Raji (cell line): ENCODE results near the gene SORCS2.

Experiments used
- POLR2A ChIP-seq: IDR thresholded peaks from 2 replicates; pipeline ENCODE4 v1.6.1; 2011; ENCODE audit warnings: low read depth, low read length, control low read depth; ENCODE audit not compliant: insufficient read depth

SORCS2 gene

DNA sequence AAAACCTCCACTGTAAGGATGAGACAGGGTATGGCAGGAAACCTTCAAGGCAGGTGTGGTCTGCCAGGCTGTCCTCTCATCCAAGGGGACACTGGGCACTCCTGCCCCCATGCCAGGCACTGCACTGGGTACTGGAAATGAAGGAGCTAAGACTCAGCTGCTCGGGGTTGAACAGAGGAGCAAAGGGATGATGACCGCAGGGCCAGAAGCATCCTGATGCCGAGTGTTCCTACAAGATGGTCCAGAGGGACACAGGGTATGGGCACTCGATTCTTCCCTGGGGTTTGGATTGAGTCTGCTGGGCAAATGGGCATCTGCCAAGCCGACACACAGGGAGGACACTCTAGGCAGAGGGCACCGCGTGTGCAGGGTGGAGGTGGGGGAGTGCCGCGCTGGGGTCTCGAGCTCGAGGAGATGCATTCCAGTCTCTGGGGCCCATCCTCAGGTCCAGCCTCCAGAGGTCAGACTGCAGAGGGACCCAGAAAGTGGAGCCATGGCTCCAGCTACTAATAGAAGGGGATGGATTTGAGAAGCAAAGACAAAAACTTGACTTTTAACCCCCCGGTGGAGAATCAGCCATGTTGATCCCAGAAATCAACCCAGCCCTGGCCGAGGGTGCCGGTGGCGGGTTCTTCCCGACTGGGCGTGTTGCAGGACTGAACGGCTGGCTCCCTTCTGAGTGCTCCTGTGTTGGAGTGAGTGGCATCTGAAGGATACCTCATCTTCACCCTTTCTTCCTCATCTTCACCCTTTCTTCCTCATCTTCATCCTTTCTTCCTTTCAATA is 500.3 kb downstream of the SORCS2 start:
- no peak for TF ChIP-seq POLR2A

DNA sequence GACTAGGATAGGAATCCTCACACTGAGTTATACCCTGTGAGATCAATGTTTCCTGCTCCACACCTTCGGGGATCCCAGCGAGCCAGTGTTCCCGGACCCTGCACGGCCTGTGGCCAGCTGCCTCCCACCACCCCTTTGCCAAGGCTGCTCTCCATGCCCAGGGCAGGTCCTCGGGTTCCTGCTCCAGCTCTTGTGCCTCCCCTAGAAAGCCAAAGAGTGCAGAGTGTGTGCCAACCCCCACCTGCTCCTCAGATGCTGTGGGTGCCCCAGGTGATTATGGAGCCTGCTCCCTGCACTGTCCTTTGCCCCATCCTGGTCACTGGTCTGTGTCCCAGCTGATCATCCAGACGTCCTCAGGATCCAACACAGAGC is 500.9 kb downstream of the SORCS2 start:
- TF ChIP-seq POLR2A: no peak

DNA sequence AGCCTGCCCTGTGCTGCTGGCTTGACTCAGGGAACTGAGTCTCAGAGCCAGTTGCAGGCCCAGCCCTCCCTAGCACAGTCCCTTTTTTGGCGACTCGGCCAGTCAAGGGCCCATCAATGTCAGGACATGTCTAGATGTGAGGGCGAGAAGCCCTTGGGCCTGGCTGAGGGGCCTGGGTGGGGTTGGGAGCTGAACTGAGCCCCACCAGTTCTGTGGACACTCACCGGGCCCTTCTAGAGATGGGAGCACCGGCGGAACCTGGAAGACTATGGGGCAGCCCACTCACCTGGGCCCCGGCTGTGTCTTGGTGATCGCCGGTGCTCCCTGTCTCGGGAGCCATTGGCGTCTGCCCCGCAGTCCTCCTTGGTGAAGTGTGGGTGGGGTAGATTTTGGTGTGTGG is 501.4 kb downstream of the SORCS2 start:
- TF ChIP-seq POLR2A: no peak

DNA sequence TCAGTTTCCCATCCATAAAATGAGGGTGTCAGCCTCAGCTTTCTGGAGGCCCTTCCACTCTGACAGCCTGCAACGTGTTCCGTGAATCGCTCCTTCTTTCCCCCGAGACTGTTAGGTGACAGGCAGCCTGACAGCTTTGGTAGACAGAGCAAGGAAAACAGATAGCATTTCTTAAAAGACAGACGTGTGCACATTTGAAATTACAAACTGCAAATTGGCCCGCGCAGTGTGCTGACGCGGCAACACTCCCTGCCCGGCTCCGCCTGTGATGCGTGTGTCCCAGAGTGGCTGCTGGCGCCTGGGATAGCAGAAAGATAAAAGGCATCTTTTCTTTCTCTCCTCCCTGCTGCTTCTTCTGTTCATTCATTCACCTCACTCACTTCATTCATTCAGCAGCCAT is 502.0 kb downstream of the SORCS2 start:
- TF ChIP-seq POLR2A: no peak

DNA sequence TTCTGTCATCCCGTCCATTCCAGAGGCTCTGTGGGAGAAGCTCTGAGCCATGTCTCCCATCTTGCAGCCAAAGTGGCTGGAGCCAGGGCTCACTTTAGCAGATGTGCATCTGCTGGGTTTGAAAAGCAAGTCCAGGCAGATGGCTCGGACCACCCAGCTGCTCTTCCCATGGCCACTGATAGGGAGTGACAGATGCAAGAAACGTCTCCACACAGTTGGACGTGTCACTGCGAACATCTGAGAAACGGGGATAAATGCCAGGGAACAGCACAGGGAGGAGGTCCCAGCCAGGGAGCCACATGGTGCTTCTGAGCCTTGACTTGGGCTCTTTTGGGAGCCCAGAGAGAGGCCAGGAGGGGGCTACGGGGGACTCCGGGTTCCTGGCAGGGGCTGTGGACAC is 505.0 kb downstream of the SORCS2 start:
- TF ChIP-seq POLR2A: no peak

DNA sequence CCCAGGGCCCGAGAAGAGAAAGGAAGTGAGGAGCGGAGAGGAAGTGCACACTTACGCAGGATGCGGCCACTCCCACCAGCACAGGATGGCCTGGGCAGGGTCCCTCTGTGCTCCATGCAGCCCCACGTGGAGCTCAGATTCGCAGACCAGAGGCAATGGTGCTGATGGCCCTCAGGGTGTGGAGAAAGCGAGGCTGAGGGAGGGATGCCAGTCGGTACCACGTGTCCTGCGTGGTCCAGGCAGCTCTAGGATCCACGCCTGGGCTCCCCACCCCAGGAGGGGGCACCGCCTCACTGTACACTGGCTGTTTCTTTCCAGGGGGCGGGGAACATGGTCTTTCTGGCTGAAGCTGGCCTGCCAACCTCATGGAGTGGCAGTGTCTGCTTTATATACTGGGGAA is 505.5 kb downstream of the SORCS2 start:
- TF ChIP-seq POLR2A: no peak

DNA sequence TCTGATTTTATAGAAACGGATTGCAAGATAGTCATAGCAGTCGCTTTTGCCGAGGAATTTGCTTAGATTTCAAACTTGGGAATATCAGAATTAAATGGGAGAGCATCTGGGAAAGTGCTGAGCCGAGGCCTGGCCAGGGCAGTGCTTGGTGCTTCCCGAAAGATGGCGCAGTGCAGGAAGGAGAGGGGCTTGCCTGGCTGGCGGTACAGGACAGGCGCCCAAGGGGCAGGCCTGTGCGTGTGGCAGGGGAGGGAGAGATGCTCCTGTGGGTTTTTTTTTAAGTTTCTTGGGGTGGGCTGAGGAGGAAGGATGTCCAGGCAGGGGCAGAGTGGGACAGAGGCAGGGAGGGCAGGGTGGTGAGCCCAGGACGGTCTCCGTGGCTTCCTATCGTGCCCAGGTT is 506.2 kb downstream of the SORCS2 start:
- TF ChIP-seq POLR2A: no peak

DNA sequence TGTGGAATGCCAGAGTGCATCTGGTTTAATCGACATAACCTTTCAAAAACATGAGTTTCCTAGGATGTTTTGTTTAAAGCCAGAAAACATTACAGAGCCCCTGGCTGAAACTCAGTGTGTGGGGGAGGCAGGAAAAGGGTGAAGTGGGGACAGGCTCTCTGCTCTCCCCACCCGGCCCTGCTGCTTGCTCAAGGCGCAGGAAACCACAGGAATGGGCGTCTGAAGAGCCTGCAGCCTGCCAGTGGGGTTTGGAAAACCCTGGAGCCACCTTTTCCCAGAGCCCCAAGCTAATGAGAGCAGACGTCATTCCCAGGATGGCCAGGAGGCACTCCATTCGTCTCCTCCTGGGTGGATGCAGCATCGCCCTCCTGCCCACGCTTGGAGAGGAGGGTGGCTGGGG is 506.7 kb downstream of the SORCS2 start:
- TF ChIP-seq POLR2A: no peak

DNA sequence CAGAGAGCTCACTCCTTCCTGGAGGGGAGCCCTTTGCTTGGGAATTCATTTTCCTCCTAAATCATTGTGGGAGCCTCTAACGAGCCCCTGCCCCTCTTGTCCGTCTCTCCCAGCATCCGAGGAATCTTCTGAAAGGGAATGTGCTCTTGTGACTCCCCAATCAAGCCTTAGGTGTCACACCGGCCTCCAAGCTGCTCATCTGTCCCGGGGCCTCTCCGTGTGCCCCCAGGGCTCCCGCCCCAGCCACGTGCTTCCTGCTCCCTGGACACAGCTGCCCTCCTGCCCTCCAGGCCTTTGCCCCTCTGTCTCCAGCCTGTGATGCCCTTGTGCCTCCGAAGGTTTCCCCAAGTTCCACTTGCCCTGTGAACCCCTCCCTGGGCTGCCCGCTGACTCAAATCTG is 507.5 kb downstream of the SORCS2 start:
- TF ChIP-seq POLR2A: no peak

DNA sequence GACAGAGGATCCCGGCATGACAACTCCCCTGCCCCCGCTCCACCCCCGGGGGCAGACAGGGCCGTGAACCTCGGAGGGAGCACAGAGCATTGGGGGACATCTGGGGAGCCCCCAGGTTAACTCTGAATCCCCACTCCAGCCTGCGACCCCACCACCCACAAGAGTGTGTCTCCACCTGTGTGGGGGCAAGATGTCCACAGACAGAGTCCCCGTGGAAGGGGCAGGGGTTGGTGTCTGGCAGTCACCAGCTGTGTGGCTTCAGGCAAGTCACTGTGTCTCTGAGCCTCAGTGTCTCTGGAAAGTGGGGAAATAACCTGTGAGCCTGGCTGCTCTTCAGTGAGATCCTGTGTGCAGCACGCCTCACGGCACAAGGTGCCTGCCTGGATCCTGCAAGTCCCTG is 508.3 kb downstream of the SORCS2 start:
- no peak for TF ChIP-seq POLR2A

DNA sequence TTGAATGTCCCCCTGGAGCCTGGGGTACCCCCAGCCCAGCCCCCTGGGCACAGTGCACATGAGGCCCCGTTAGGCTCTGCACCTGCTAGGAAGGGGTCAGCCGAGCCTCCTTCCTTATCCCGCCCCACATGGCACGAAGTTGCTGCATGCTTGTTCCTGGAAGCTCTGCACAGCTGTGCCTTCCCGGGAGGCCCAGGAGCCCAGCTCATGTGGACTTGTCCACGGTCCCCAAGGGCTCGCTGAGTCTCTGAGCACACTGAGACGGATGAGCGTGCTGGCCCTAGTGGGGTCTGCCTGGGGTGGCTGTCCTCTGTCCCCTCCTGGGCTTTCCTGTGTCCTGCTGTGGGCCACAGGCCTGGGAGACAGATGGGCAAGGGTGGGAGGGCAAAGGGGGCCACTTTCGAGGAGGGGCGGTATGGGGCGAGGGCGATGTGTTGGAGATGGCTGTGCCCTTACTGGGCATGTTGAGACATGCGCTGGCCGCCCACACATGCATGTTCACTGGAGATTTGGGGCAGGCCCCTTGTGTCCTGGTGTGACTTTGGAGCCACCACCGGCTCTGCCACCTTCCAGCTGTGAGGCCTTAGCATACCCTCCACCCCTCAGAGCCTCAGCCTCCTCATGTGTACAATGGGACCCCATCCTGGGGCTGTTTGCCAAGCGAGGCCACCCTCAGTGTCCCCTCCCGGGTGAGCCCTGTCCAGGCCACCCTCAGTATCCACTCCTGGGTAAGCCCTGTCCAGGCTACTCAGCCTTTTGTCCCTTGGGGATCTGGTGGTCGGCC is 509.7 kb downstream of the SORCS2 start:
- TF ChIP-seq POLR2A: no peak

DNA sequence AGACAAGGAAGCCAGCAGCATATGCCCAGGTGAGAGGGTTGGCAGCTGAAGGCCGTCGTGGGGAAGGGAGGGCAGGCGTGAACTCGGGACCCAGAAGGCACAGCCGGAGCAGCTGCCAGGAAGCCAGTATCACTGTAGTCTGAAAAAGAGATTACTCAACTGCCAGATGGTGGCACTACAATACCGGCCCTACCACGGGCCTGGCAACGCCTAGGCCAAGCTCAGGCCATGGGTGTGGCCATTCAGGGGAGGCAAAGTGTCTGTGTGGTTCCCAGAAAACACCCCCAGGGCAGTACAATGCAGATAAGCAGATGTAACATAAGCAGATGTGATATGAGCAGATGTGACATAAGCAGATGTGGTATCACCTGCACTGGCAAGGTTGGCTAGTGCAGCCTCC is 511.4 kb downstream of the SORCS2 start:
- no peak for TF ChIP-seq POLR2A

DNA sequence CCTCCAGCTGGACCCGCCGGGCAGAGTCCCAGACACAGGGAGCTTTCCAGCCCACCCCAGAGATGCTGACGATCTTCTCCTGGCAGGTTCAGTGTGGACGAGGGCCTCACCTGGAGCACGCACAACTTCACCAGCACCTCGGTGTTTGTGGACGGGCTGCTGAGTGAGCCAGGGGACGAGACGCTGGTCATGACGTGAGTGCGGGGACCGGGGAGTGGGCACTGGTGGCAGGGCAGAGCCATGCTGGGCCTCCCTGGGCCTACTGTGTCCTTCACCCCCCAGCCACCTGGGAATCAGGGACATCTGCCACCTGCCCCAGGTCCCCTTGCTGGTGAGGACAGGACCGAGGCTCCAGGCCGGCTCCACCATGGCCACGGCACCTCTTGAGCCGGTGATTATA is 511.8 kb downstream of the SORCS2 start:
- no peak for TF ChIP-seq POLR2A

DNA sequence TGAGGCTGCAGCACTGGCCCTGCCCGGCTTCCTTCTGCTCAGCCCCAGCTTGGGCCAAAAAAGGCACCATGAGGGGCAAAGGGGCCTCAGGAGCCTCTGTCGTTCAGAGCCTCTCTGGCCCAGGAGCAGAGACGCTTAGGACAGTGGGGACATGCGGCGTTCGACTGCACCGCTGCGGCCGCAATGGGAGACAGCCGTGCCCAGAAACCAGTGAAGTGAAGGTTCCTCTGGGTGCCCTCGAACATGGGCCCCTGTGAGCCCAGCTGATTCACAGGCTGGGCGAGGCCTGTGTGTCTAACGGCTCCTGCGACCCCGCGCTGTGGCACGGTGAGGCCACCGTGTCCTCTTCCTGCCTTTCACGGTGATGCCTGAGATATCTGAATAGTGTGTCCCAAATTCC is 512.3 kb downstream of the SORCS2 start:
- TF ChIP-seq POLR2A: no peak

DNA sequence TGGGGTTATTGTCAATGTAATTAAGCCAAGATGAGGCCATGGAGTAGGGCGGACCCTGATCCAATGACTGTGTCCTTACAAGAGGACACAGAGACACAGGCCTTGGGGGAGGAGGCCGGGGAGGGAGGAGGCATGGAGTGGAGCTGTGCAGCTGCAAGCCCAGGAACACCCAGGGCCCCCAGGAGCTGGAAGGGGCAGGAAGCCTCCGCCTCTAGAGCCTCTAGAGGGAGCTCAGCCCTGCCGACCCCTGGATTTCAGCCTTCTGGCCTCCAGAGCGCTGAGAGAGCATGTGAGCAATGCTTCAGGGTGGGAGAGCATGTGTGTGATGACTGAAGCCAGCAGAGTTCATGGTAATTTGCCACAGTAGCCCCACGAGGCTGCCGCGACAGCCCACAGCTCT is 512.7 kb downstream of the SORCS2 start:
- TF ChIP-seq POLR2A: no peak

DNA sequence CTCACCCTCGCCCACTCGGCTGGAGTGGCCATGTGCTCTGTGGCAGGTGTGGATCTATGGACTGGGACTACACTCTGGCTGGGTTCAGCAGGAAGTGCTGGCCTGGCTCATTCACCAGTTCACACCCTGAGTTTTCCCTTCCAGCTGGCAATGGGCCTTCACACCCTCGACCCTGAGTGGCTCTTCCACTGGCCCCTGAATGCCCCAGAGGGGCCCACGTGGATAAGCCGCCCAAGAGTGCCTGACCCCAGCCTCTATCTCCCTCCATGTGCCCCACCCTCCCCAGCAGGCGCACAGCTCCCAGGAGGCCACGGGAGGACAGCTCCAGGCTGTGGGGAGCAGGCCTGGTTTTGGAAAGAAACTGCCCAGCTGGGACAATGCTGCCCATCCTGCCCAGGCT is 513.3 kb downstream of the SORCS2 start:
- no peak for TF ChIP-seq POLR2A
